HepG2 (cell line): ENCODE measurements around the gene BMERB1. TPM values are rescaled to one million over a fixed set of nuclear protein-coding genes. Genes with fewer than 3 reads are reported as not detected.

Experiments
- ATAC-seq: fragments of 200-7000 bp; cut with Tn5 transposase; 3 replicates; pipeline ENCODE4 v1.9.1; 2020; ENCODE audit warnings: mild to moderate bottlenecking, moderate library complexity
- BruUV-seq: library from RNA; stranded (reverse); fragments of 400-500 nt; replicated peaks from 2 replicates; lab custom pipeline; 2021; lab: Mats Ljungman, UMichigan
- CTCF ChIA-PET: fragments of 300-600 bp; formaldehyde crosslinking; extraction: SDS; loops from one replicate; lab custom pipeline; 2021; ENCODE audit warnings: low total read pairs, inconsistent platforms, low intra/inter-chr PET ratio; lab: Yijun Ruan, JAX
- POLR2A ChIA-PET: fragments of 350-600 bp; sonication (Branson Sonifier 250); formaldehyde crosslinking; loops from one replicate; lab custom pipeline; 2020; ENCODE audit warnings: antibody characterized with exemption, inconsistent platforms; lab: Yijun Ruan, JAX
- DNase-seq: peaks from one replicate; pipeline ENCODE4 v3.0.0-alpha.2; 2015; ENCODE audit warnings: low spot score
- FAIRE-seq: peaks from 3 replicates; lab custom pipeline; 2011; peaks lifted over from hg19 to GRCh38; lab: Jason Lieb, UNC
- H2AFZ ChIP-seq: one replicate; pipeline ENCODE4 v1.6.1; 2011; ENCODE audit warnings: low read length, inconsistent platforms
- H3K27ac ChIP-seq: fragments of 300-600 bp; 3 replicates; pipeline ENCODE4 v1.8.0; 2011; ENCODE audit warnings: mixed run types, mild to moderate bottlenecking, mixed read lengths, low read length, inconsistent platforms; ENCODE audit not compliant: insufficient read depth; ENCODE audit errors: extremely low read length
- H3K27me3 ChIP-seq, 2 experiments: fragments of 200-600 bp in 1 of 2; 2 replicates in 1 of 2; 3 replicates in 1 of 2; pipeline versions ENCODE4 v1.6.0 to v1.8.0; 2011; ENCODE audit warnings: low read length in 2 of 2, mild to moderate bottlenecking in 2 of 2, moderate library complexity in 2 of 2, inconsistent platforms in 1 of 2; ENCODE audit not compliant: insufficient read depth in 2 of 2, control insufficient read depth in 1 of 2
- H3K36me3 ChIP-seq, 2 experiments: fragments of 200-600 bp in 1 of 2; replicated peaks in 1 of 2; 2 replicates in 1 of 2; 3 replicates in 1 of 2; pipeline versions ENCODE4 v1.5.1 to v1.8.0; 2011; ENCODE audit warnings: low read length in 2 of 2, inconsistent platforms in 1 of 2; ENCODE audit not compliant: insufficient read depth in 2 of 2, control insufficient read depth in 1 of 2
- H3K4me1 ChIP-seq: 2 replicates; pipeline ENCODE4 v1.5.1; 2012; ENCODE audit warnings: low read length, inconsistent platforms; ENCODE audit not compliant: insufficient read depth
- H3K4me2 ChIP-seq: 2 replicates; pipeline ENCODE4 v1.6.0; 2011; ENCODE audit warnings: low read depth, low read length, inconsistent platforms
- H3K4me3 ChIP-seq, 3 experiments: fragments of 200-600 bp in 1 of 3; sonication (generic), shearing (Covaris generic) in 1 of 3; replicated peaks in 1 of 3; 2 replicates each; pipeline ENCODE4 v1.5.1; 2011 to 2016; ENCODE audit warnings: low read length in 3 of 3, inconsistent platforms in 2 of 3, low read depth in 2 of 3, mild to moderate bottlenecking in 2 of 3, control low read depth in 1 of 3, mixed read lengths in 1 of 3; ENCODE audit not compliant: insufficient read depth in 1 of 3
- H3K79me2 ChIP-seq: one replicate; pipeline ENCODE4 v1.6.1; 2011; ENCODE audit warnings: low read length, inconsistent platforms; ENCODE audit not compliant: insufficient read depth
- H3K9ac ChIP-seq: 2 replicates; pipeline ENCODE4 v1.6.0; 2011; ENCODE audit warnings: mild to moderate bottlenecking, low read depth, low read length, inconsistent platforms; ENCODE audit not compliant: insufficient read depth
- H3K9me3 ChIP-seq: 2 replicates; pipeline ENCODE4 v1.5.1; 2012; ENCODE audit warnings: mild to moderate bottlenecking, low read length
- H4K20me1 ChIP-seq: 2 replicates; pipeline ENCODE4 v1.6.0; 2011; ENCODE audit warnings: inconsistent platforms, mild to moderate bottlenecking, low read length, moderate library complexity; ENCODE audit not compliant: insufficient read depth
- EP300 ChIP-seq, 3 experiments: sonication (generic) in 1 of 3; formaldehyde crosslinking in 1 of 3; IDR thresholded peaks; 2 replicates each; pipeline versions ENCODE4 v1.5.1 to v1.6.1; 2011 to 2020; ENCODE audit warnings: low read depth in 2 of 3, low read length in 2 of 3, borderline replicate concordance in 1 of 3, improper control_type of control experiment in 1 of 3, mild to moderate bottlenecking in 1 of 3, missing genetic modification reagents in 1 of 3, moderate library complexity in 1 of 3
- ESRRA ChIP-seq: sonication (generic); formaldehyde crosslinking; IDR thresholded peaks from 2 replicates; pipeline ENCODE4 v1.5.1; 2020; ENCODE audit warnings: mild to moderate bottlenecking, low read depth, missing genetic modification reagents
- HNRNPL ChIP-seq: fragments of 200-400 bp; formaldehyde crosslinking; IDR thresholded peaks from 2 replicates; pipeline ENCODE4 v1.6.1; 2017; ENCODE audit warnings: mild to moderate bottlenecking, low read depth, low read length
- MEF2D ChIP-seq: sonication (generic); formaldehyde crosslinking; IDR thresholded peaks from 2 replicates; pipeline ENCODE4 v1.5.1; 2020; ENCODE audit warnings: mild to moderate bottlenecking, missing genetic modification reagents
- MIER2 ChIP-seq: IDR thresholded peaks from 2 replicates; pipeline ENCODE4 v1.6.1; 2016; ENCODE audit warnings: missing biosample characterization, missing genetic modification reagents
- MXD3 ChIP-seq: IDR thresholded peaks from 2 replicates; pipeline ENCODE4 v1.6.1; 2016; ENCODE audit warnings: mild to moderate bottlenecking, missing biosample characterization, missing genetic modification reagents
- SALL1 ChIP-seq: sonication (generic); formaldehyde crosslinking; IDR thresholded peaks from 2 replicates; pipeline ENCODE4 v1.8.0; 2022; ENCODE audit warnings: mild to moderate bottlenecking, missing genetic modification reagents
- SP2 ChIP-seq: sonication (generic); formaldehyde crosslinking; IDR thresholded peaks from 2 replicates; pipeline ENCODE4 v1.5.1; 2020; ENCODE audit warnings: mild to moderate bottlenecking, missing genetic modification reagents
- SPEN ChIP-seq: sonication (generic); formaldehyde crosslinking; IDR thresholded peaks from 2 replicates; pipeline ENCODE4 v1.5.1; 2020; ENCODE audit warnings: low read depth, mild to moderate bottlenecking, missing genetic modification reagents
- TAF15 ChIP-seq: fragments of 200-400 bp; formaldehyde crosslinking; IDR thresholded peaks from one replicate; pipeline ENCODE4 v1.6.1; 2018; ENCODE audit warnings: mild to moderate bottlenecking, low read depth, low read length; ENCODE audit not compliant: poor library complexity, severe bottlenecking
- TCF12 ChIP-seq, 2 experiments: fragments of 450-650 bp in 1 of 2; sonication (generic) in 1 of 2; formaldehyde crosslinking in 1 of 2; IDR thresholded peaks; 2 replicates each; pipeline versions ENCODE4 v1.6.1 to v1.8.0; 2017 to 2022; ENCODE audit warnings: antibody characterized with exemption in 1 of 2, mild to moderate bottlenecking in 1 of 2, missing genetic modification reagents in 1 of 2, moderate library complexity in 1 of 2
- ZBTB38 ChIP-seq: sonication (generic); formaldehyde crosslinking; IDR thresholded peaks from 2 replicates; pipeline ENCODE4 v1.5.1; 2020; ENCODE audit warnings: mild to moderate bottlenecking, missing genetic modification reagents
- ZBTB7A ChIP-seq: sonication (generic); formaldehyde crosslinking; IDR thresholded peaks from 2 replicates; pipeline ENCODE4 v1.8.0; 2022; ENCODE audit warnings: mild to moderate bottlenecking, missing genetic modification reagents
- ZNF318 ChIP-seq: sonication (generic); formaldehyde crosslinking; IDR thresholded peaks from 2 replicates; pipeline ENCODE4 v1.4.0; 2020; ENCODE audit warnings: mild to moderate bottlenecking, missing genetic modification reagents
- ZNF740 ChIP-seq: sonication (generic); formaldehyde crosslinking; IDR thresholded peaks from 2 replicates; pipeline ENCODE4 v1.4.0; 2020; ENCODE audit warnings: missing genetic modification reagents
- ZNF850 ChIP-seq: sonication (generic); formaldehyde crosslinking; conservative IDR thresholded peaks from 2 replicates; pipeline ENCODE4 v1.9.0; 2021; ENCODE audit warnings: mild to moderate bottlenecking, missing genetic modification reagents
- WGBS: methylation state at CpG from one replicate; pipeline ENCODE4 v1.1.6; 2017; ENCODE audit warnings: low lambda C conversion rate; 5-methylcytosine and 5-hydroxymethylcytosine counted together
- in situ Hi-C: cut with HindIII; loops from 2 replicates; pipeline ENCODE4 v1.10.0; 2017; ENCODE audit warnings: low pct_unique_long_range_greater_than_20kb; ENCODE audit not compliant: extremely low pct_ligation_motif_present
- intact Hi-C: fragments of 100-400 bp; cut with micrococcal nuclease; formaldehyde crosslinking; loops from one replicate; pipeline ENCODE4 v1.10.0; 2022; ENCODE audit not compliant: unreplicated experiment
- polyA plus RNA-seq, 8 experiments: library from polyadenylated mRNA; depleted of rRNA in 3 of 8; stranded (reverse) in 7 of 8; unstranded in 1 of 8; fragments of >200 nt; fragmentation: Illumina TruSeq in 4 of 8; extraction: Trizol in 4 of 8; gene quantifications; 2 replicates each; pipeline versions ENCODE4 v1.2.1 to v1.2.3, GENCODE V29; 2011 to 2016; ENCODE audit warnings: low read depth in 4 of 8, missing spikeins in 1 of 8, mixed read lengths in 1 of 8; ENCODE audit not compliant: insufficient read depth in 1 of 8
- total RNA-seq, 5 experiments: library from RNA; depleted of rRNA; stranded (reverse); fragments of >200 nt; fragmentation: Illumina TruSeq; extraction: Trizol; gene quantifications; 2 replicates each; pipeline ENCODE4 v1.2.3, GENCODE V29; 2016; ENCODE audit warnings: low read depth in 1 of 5

Gene BMERB1
- total and polyA plus RNA-seq, 2 of the 13 experiments (the other 11 are each of a cell fraction or from before 2014, with no cell fraction given): 1.4 TPM

GRCh38 chr16:15592324-15592723 is 157.9 kb downstream of the BMERB1 start:
- Histone ChIP-seq H3K27me3 (no peaks in the 10 kb centered on the region), H4K20me1 (no peaks in the 10 kb centered on the region), H3K4me1 (peaks cover 46% of the 10 kb centered on the region), H2AFZ (no peak overlapping the region), H3K9me3 (no peaks in the 10 kb centered on the region), H3K9ac (no peak overlapping the region), H3K4me2 (no peak overlapping the region), H3K79me2 (no peaks in the 10 kb centered on the region), H3K4me3 (no peak overlapping the region), H3K27ac (no peak overlapping the region), H3K36me3 (peaks cover 11 to 21% of the 10 kb centered on the region in 2 experiments)
- FAIRE-seq: no peak
- 95% methylated on average over 9 of the region's 9 CpGs for WGBS
- in situ Hi-C loops: no loop called here
- intact Hi-C loops: loop anchor here (5.0 kb wide), 1 partner anchor 50 kb away; the partner anchor contains the start of gene MARF1
- CTCF ChIA-PET: no interaction called here
- BruUV-seq: no TSS peak
- DNase-seq: no peak
- POLR2A ChIA-PET: interaction anchor here (0.8 to 9.0 kb wide), 5 partner anchors 16 to 154 kb away, joined by 3 to 111 read pairs (median 46); partner anchors contain the start of gene MARF1
- no peak for ATAC-seq
- TF ChIP-seq TAF15 (no peak), HNRNPL (0 out of 2 replicates have a peak, but pooled peaks have one; percentile 44), MEF2D (CRISPR knock-in tag) (no peak), ZBTB38 (CRISPR knock-in tag) (peak; percentile 86), ZNF850 (no peak), TCF12 (IDR thresholded peaks at IDR 0.05) (no peak), TCF12 (CRISPR knock-in tag; IDR thresholded peaks at IDR 0.05) (no peak), MIER2 (CRISPR knock-in tag) (no peak), SALL1 (CRISPR knock-in tag) (no peak), ZBTB7A (CRISPR knock-in tag) (no peak), EP300 (IDR thresholded peaks at IDR 0.05; ENCODE audit: low read depth in 2 of 2, low read length in 2 of 2) (no peak), EP300 (CRISPR knock-in tag; IDR thresholded peaks at IDR 0.05; ENCODE audit: borderline replicate concordance) (no peak), ZNF740 (CRISPR knock-in tag) (no peak), SPEN (CRISPR knock-in tag) (0 out of 2 replicates have a peak, but pooled peaks have one; percentile 24), MXD3 (0 out of 2 replicates have a peak, but pooled peaks have one; percentile 37), ESRRA (no peak), SP2 (CRISPR knock-in tag) (no peak), ZNF318 (CRISPR knock-in tag) (no peak)
